ENCODE data around the gene PLK1.

The PLK1 gene

GRCh38 chr16:23702951-23703350, 24.3 kb downstream of the PLK1 start:
- Histone ChIP-seq H3K9me3 (ENCODE audit: insufficient read depth, low read length) (peaks cover 5% of the 10 kb centered on the region; the same call in 1 of the 2 replicates), H3K4me1 (ENCODE audit: insufficient read depth, insufficient read length) (peaks cover 14% of the 10 kb centered on the region), H3K27me3 (ENCODE audit: insufficient read depth, insufficient read length) (no peaks in the 10 kb centered on the region), H3K4me3 (ENCODE audit: insufficient read length, low read depth) (no peak overlapping the region), H3K36me3 (ENCODE audit: insufficient read depth, insufficient read length, low read length) (peaks cover 4% of the 10 kb centered on the region), H3K9ac (ENCODE audit: insufficient read length, low read depth) (no peak overlapping the region)
- no peak for DNase-seq (ENCODE audit: low read depth, low spot score)
- TF ChIP-seq YY1 (IDR thresholded peaks at IDR 0.05; ENCODE audit: insufficient read depth, insufficient read length) = no peak
- no peak for TF ChIP-seq SUZ12 (IDR thresholded peaks at IDR 0.05; ENCODE audit: extremely low read depth, insufficient read depth, insufficient read length)
- no peak for TF ChIP-seq ZNF274 (IDR thresholded peaks at IDR 0.05; ENCODE audit: low read depth, low read length)

- no peak overlapping the region for H3K9ac ChIP-seq (ENCODE audit: insufficient read length, low read depth)
- TF ChIP-seq YY1 (IDR thresholded peaks at IDR 0.05; ENCODE audit: insufficient read depth, insufficient read length) = no peak
- peaks cover 19% of the 10 kb centered on the region for H3K9me3 ChIP-seq (ENCODE audit: insufficient read depth, low read length)
- H3K36me3 ChIP-seq (ENCODE audit: insufficient read depth, insufficient read length, low read length) = no peaks in the 10 kb centered on the region
- H3K4me1 ChIP-seq (ENCODE audit: insufficient read depth, insufficient read length) = peaks cover 14% of the 10 kb centered on the region
- H3K27me3 ChIP-seq (ENCODE audit: insufficient read depth, insufficient read length) = no peaks in the 10 kb centered on the region
- no peak overlapping the region for H3K4me3 ChIP-seq (ENCODE audit: insufficient read length, low read depth)
- no peak for DNase-seq (ENCODE audit: low read depth, low spot score)
These were observed 26.3 kb downstream of the PLK1 start for GRCh38 chr16:23704772-23705516.

- TF ChIP-seq YY1 (IDR thresholded peaks at IDR 0.05; ENCODE audit: insufficient read depth, insufficient read length) (no peak), ZNF274 (IDR thresholded peaks at IDR 0.05; ENCODE audit: low read depth, low read length) (no peak), SUZ12 (IDR thresholded peaks at IDR 0.05; ENCODE audit: extremely low read depth, insufficient read depth, insufficient read length) (no peak)
These were observed 26.8 kb downstream of the PLK1 start for GRCh38 chr16:23705517-23705902.

GRCh38 chr16:23706439-23706838, 27.8 kb downstream of the PLK1 start:
- Histone ChIP-seq H3K9ac (ENCODE audit: insufficient read length, low read depth) (no peak overlapping the region), H3K4me1 (ENCODE audit: insufficient read depth, insufficient read length) (peaks cover 5% of the 10 kb centered on the region), H3K4me3 (ENCODE audit: insufficient read length, low read depth) (no peak overlapping the region), H3K27me3 (ENCODE audit: insufficient read depth, insufficient read length) (peaks cover 7% of the 10 kb centered on the region), H3K9me3 (ENCODE audit: insufficient read depth, low read length) (peaks cover 23% of the 10 kb centered on the region), H3K36me3 (ENCODE audit: insufficient read depth, insufficient read length, low read length) (no peaks in the 10 kb centered on the region)
- no peak for DNase-seq (ENCODE audit: low read depth, low spot score)
- no peak for TF ChIP-seq YY1 (IDR thresholded peaks at IDR 0.05; ENCODE audit: insufficient read depth, insufficient read length)
- TF ChIP-seq ZNF274 (IDR thresholded peaks at IDR 0.05; ENCODE audit: low read depth, low read length) = no peak
- TF ChIP-seq SUZ12 (IDR thresholded peaks at IDR 0.05; ENCODE audit: extremely low read depth, insufficient read depth, insufficient read length) = no peak

More at GRCh38 chr16:23705517-23705902, 26.8 kb downstream of the PLK1 start:
- no peaks in the 10 kb centered on the region for H3K27me3 ChIP-seq (ENCODE audit: insufficient read depth, insufficient read length)
- no peak overlapping the region for H3K4me3 ChIP-seq (ENCODE audit: insufficient read length, low read depth)
- peaks cover 12% of the 10 kb centered on the region for H3K4me1 ChIP-seq (ENCODE audit: insufficient read depth, insufficient read length)
- no peak for DNase-seq (ENCODE audit: low read depth, low spot score)
- H3K9me3 ChIP-seq (ENCODE audit: insufficient read depth, low read length) = peaks cover 23% of the 10 kb centered on the region
- no peak overlapping the region for H3K9ac ChIP-seq (ENCODE audit: insufficient read length, low read depth)
- no peaks in the 10 kb centered on the region for H3K36me3 ChIP-seq (ENCODE audit: insufficient read depth, insufficient read length, low read length)

- Histone ChIP-seq H3K36me3 (ENCODE audit: insufficient read depth, insufficient read length, low read length) (no peaks in the 10 kb centered on the region), H3K4me3 (ENCODE audit: insufficient read length, low read depth) (no peak overlapping the region), H3K9ac (ENCODE audit: insufficient read length, low read depth) (no peak overlapping the region), H3K27me3 (ENCODE audit: insufficient read depth, insufficient read length) (peaks cover 38% of the 10 kb centered on the region), H3K4me1 (ENCODE audit: insufficient read depth, insufficient read length) (peaks cover 8% of the 10 kb centered on the region), H3K9me3 (ENCODE audit: insufficient read depth, low read length) (peaks cover 18% of the 10 kb centered on the region)
- TF ChIP-seq ZNF274 (IDR thresholded peaks at IDR 0.05; ENCODE audit: low read depth, low read length) (no peak), SUZ12 (IDR thresholded peaks at IDR 0.05; ENCODE audit: extremely low read depth, insufficient read depth, insufficient read length) (no peak), YY1 (IDR thresholded peaks at IDR 0.05; ENCODE audit: insufficient read depth, insufficient read length) (no peak)
- DNase-seq (ENCODE audit: low read depth, low spot score) = no peak
These were observed 30.8 kb downstream of the PLK1 start for GRCh38 chr16:23709536-23709935.

- no peak for TF ChIP-seq SUZ12 (IDR thresholded peaks at IDR 0.05; ENCODE audit: extremely low read depth, insufficient read depth, insufficient read length)
- TF ChIP-seq YY1 (IDR thresholded peaks at IDR 0.05; ENCODE audit: insufficient read depth, insufficient read length) = no peak
- TF ChIP-seq ZNF274 (IDR thresholded peaks at IDR 0.05; ENCODE audit: low read depth, low read length) = no peak
- Histone ChIP-seq H3K9me3 (ENCODE audit: insufficient read depth, low read length) (peaks cover 18% of the 10 kb centered on the region), H3K4me3 (ENCODE audit: insufficient read length, low read depth) (no peak overlapping the region), H3K9ac (ENCODE audit: insufficient read length, low read depth) (no peak overlapping the region), H3K36me3 (ENCODE audit: insufficient read depth, insufficient read length, low read length) (no peaks in the 10 kb centered on the region), H3K27me3 (ENCODE audit: insufficient read depth, insufficient read length) (peaks cover 41% of the 10 kb centered on the region), H3K4me1 (ENCODE audit: insufficient read depth, insufficient read length) (peaks cover 8% of the 10 kb centered on the region)
- no peak for DNase-seq (ENCODE audit: low read depth, low spot score)
These were observed 31.3 kb downstream of the PLK1 start for GRCh38 chr16:23710008-23710407.

- DNase-seq (ENCODE audit: low read depth, low spot score) = no peak
- peaks cover 18% of the 10 kb centered on the region for H3K9me3 ChIP-seq (ENCODE audit: insufficient read depth, low read length)
- H3K9ac ChIP-seq (ENCODE audit: insufficient read length, low read depth) = no peak overlapping the region
- TF ChIP-seq ZNF274 (IDR thresholded peaks at IDR 0.05; ENCODE audit: low read depth, low read length) = no peak
- H3K4me1 ChIP-seq (ENCODE audit: insufficient read depth, insufficient read length) = peaks cover 8% of the 10 kb centered on the region
- H3K4me3 ChIP-seq (ENCODE audit: insufficient read length, low read depth) = no peak overlapping the region
- H3K36me3 ChIP-seq (ENCODE audit: insufficient read depth, insufficient read length, low read length) = no peaks in the 10 kb centered on the region
- peaks cover 41% of the 10 kb centered on the region for H3K27me3 ChIP-seq (ENCODE audit: insufficient read depth, insufficient read length)
These were observed 31.8 kb downstream of the PLK1 start for GRCh38 chr16:23710504-23710903.

Measured in NT2/D1 (cell line).